B cell (primary cell): ENCODE measurements around the gene PUDP. TPM values are rescaled to one million over a fixed set of nuclear protein-coding genes. Genes with fewer than 3 reads are reported as not detected.

Experiments
- ATAC-seq: fragments of 200-7000 bp; cut with Tn5 transposase; one replicate; pipeline ENCODE4 v1.10.0; 2021; ENCODE audit warnings: low read depth, mild to moderate bottlenecking, moderate number of reproducible peaks, moderate library complexity
- CTCF ChIA-PET: fragments of 350-600 bp; sonication (Branson Sonifier 250); formaldehyde crosslinking; loops from one replicate; lab custom pipeline; 2021; ENCODE audit warnings: antibody characterized with exemption, inconsistent platforms; lab: Charles Lee
- POLR2A ChIA-PET: fragments of 350-600 bp; sonication (Branson Sonifier 250); formaldehyde crosslinking; loops from one replicate; lab custom pipeline; 2021; ENCODE audit warnings: antibody characterized with exemption; lab: Charles Lee
- DNase-seq: peaks from one replicate; pipeline ENCODE4 v3.0.0; 2013
- H2AFZ ChIP-seq: 2 replicates; pipeline ENCODE4 v1.6.1; 2012; ENCODE audit warnings: mild to moderate bottlenecking, low read depth, low read length; ENCODE audit not compliant: insufficient read depth, poor library complexity, severe bottlenecking
- H3K27ac ChIP-seq, 2 donors: 1 replicate in 1 of 2; 2 replicates in 1 of 2; pipeline ENCODE4 v1.5.1; 2012 to 2013; ENCODE audit warnings: low read length in 2 of 2, mild to moderate bottlenecking in 2 of 2, moderate library complexity in 1 of 2
- H3K27me3 ChIP-seq, 4 experiments: fragments of 200-600 bp in 1 of 4; sonication (generic) in 1 of 4; replicated peaks in 1 of 4; 1 replicate in 2 of 4; 2 replicates in 2 of 4; pipeline versions ENCODE4 v1.6.1 to v1.7.0; 2013 to 2016; ENCODE audit warnings: low read length in 3 of 4, mild to moderate bottlenecking in 2 of 4, mixed read lengths in 1 of 4, moderate library complexity in 1 of 4; ENCODE audit not compliant: insufficient read depth in 4 of 4, control insufficient read depth in 3 of 4; ENCODE audit errors: control extremely low read depth in 1 of 4
- H3K36me3 ChIP-seq, 2 experiments: replicated peaks in 1 of 2; 1 replicate in 1 of 2; 2 replicates in 1 of 2; pipeline versions ENCODE4 v1.6.1 to v1.7.1; 2013; ENCODE audit warnings: low read length in 1 of 2; ENCODE audit not compliant: insufficient read depth in 2 of 2, control insufficient read depth in 1 of 2; ENCODE audit errors: control extremely low read depth in 1 of 2, extremely low read depth in 1 of 2
- H3K4me1 ChIP-seq, 2 donors: fragments of 200-600 bp in 1 of 2; sonication (generic) in 1 of 2; 1 replicate in 1 of 2; 2 replicates in 1 of 2; pipeline versions ENCODE4 v1.5.1 to v1.6.1; 2013 to 2017; ENCODE audit warnings: low read length in 2 of 2; ENCODE audit not compliant: control insufficient read depth in 2 of 2, insufficient read depth in 2 of 2
- H3K4me2 ChIP-seq: replicated peaks from 2 replicates; pipeline ENCODE3; 2012; ENCODE audit warnings: mild to moderate bottlenecking, low read depth, low read length; ENCODE audit not compliant: poor library complexity, severe bottlenecking
- H3K4me3 ChIP-seq, 5 experiments: fragments of 200-600 bp in 1 of 5; sonication (generic) in 1 of 5; 1 replicate in 3 of 5; 2 replicates in 2 of 5; pipeline versions ENCODE4 v1.5.1 to v1.7.0; 2011 to 2016; ENCODE audit warnings: low read length in 4 of 5, mild to moderate bottlenecking in 4 of 5, low read depth in 2 of 5, control low read depth in 1 of 5, moderate library complexity in 1 of 5; ENCODE audit not compliant: insufficient read depth in 1 of 5; ENCODE audit errors: control extremely low read depth in 1 of 5, extremely low read depth in 1 of 5
- H3K79me2 ChIP-seq: fragments of 200-600 bp; sonication (generic); one replicate; pipeline ENCODE4 v1.6.0; 2016; ENCODE audit warnings: low read length; ENCODE audit not compliant: control insufficient read depth, insufficient read depth
- H3K9ac ChIP-seq: fragments of 200-600 bp; sonication (generic); 2 replicates; pipeline ENCODE4 v1.6.1; 2017; ENCODE audit warnings: mild to moderate bottlenecking, low read length, moderate library complexity
- H3K9me3 ChIP-seq, 3 donors: one replicate each; pipeline versions ENCODE4 v1.6.1 to v1.7.1; 2013; ENCODE audit warnings: low read length in 2 of 3; ENCODE audit not compliant: control insufficient read depth in 2 of 3, insufficient read depth in 1 of 3; ENCODE audit errors: control extremely low read depth in 1 of 3
- H4K20me1 ChIP-seq: 2 replicates; pipeline ENCODE4 v1.6.0; 2012; ENCODE audit warnings: mild to moderate bottlenecking, low read length; ENCODE audit not compliant: insufficient read depth, control insufficient read depth, poor library complexity, severe bottlenecking
- H3K27ac Mint-ChIP-seq: one replicate; pipeline ENCODE4 v1.8.0; 2021; ENCODE audit warnings: mixed read lengths
- H3K27me3 Mint-ChIP-seq: one replicate; pipeline ENCODE4 v1.8.0; 2021; ENCODE audit warnings: mixed read lengths
- H3K4me1 Mint-ChIP-seq: one replicate; pipeline ENCODE4 v1.8.0; 2021; ENCODE audit warnings: mixed read lengths
- H3K4me3 Mint-ChIP-seq: one replicate; pipeline ENCODE4 v1.8.0; 2021; ENCODE audit warnings: mixed read lengths
- H3K9me3 Mint-ChIP-seq: one replicate; pipeline ENCODE4 v1.8.0; 2022; ENCODE audit warnings: mixed read lengths; ENCODE audit not compliant: insufficient read depth
- CTCF ChIP-seq: fragments of 200-600 bp; IDR thresholded peaks from one replicate; pipeline ENCODE4 v1.8.0; 2022; ENCODE audit warnings: antibody characterized with exemption, mild to moderate bottlenecking
- EZH2 ChIP-seq: IDR thresholded peaks from 2 replicates; pipeline ENCODE4 v1.6.1; 2012; ENCODE audit warnings: borderline replicate concordance, low read depth, mild to moderate bottlenecking, moderate library complexity, low read length; ENCODE audit not compliant: insufficient read depth, poor library complexity, severe bottlenecking
- WGBS: methylation state at CpG from one replicate; pipeline ENCODE4 v1.1.5; 2013; ENCODE audit warnings: missing lambda C conversion rate; ENCODE audit not compliant: insufficient coverage; 5-methylcytosine and 5-hydroxymethylcytosine counted together
- intact Hi-C: fragments of 100-400 bp; cut with micrococcal nuclease; formaldehyde crosslinking; loops from one replicate; pipeline ENCODE4 v1.10.0; 2022
- polyA plus RNA-seq: library from polyadenylated mRNA; depleted of rRNA; stranded (reverse); fragments of >200 nt; gene quantifications from 2 replicates; pipeline ENCODE4 v1.2.3, GENCODE V29; 2012
- total RNA-seq, 2 donors: library from RNA; stranded (reverse); fragments of 120-200 nt in 1 of 2; gene quantifications; 1 replicate in 1 of 2; 2 replicates in 1 of 2; pipeline versions ENCODE4 v1.2.3 to v1.2.4, GENCODE V29; 2013 to 2022

Gene PUDP
- total and polyA plus RNA-seq, 2 donors (not counting 1 experiment from before 2014, with no cell fraction given) = 12.8 to 14.1 TPM

GRCh38 chrX:7062276-7062675 lies 85.7 kb downstream of the PUDP start:
- peaks cover 35% of the 10 kb centered on the region for H3K4me1 Mint-ChIP-seq
- ChIA-PET CTCF (no interaction called here), POLR2A (no interaction called here)
- H3K9me3 Mint-ChIP-seq = no peaks in the 10 kb centered on the region
- no peak for ATAC-seq
- no peaks in the 10 kb centered on the region for H3K27me3 Mint-ChIP-seq
- no peaks in the 10 kb centered on the region for H3K36me3 ChIP-seq
- H3K9me3 ChIP-seq = no peaks in the 10 kb centered on the region
- H3K9ac ChIP-seq = no peak overlapping the region
- peaks cover 24% of the 10 kb centered on the region for H3K79me2 ChIP-seq
- H3K27me3 ChIP-seq = no peaks in the 10 kb centered on the region
- H2AFZ ChIP-seq = no peak overlapping the region
- no peak overlapping the region for H3K4me2 ChIP-seq
- no peak overlapping the region for H3K27ac ChIP-seq
- intact Hi-C loops = no loop called here
- no peak overlapping the region for H3K4me3 ChIP-seq
- peaks cover 29 to 32% of the 10 kb centered on the region in 2 donors for H3K4me1 ChIP-seq
- no peak overlapping the region for H3K27ac Mint-ChIP-seq
- WGBS = 100% methylated on average over 1 of the region's 1 CpG
- H3K4me3 Mint-ChIP-seq = no peak overlapping the region
- TF ChIP-seq CTCF = no peak
- TF ChIP-seq EZH2 = no peak
- DNase-seq = no peak
- no peaks in the 10 kb centered on the region for H4K20me1 ChIP-seq

GRCh38 chrX:7061429-7061828 lies 86.5 kb downstream of the PUDP start:
- Histone ChIP-seq H3K4me3 (no peak overlapping the region), H3K4me1 (peaks cover 38 to 40% of the 10 kb centered on the region in 2 donors), H3K27ac (no peak overlapping the region), H2AFZ (no peak overlapping the region), H3K36me3 (no peaks in the 10 kb centered on the region), H3K9me3 (no peaks in the 10 kb centered on the region), H3K27me3 (no peaks in the 10 kb centered on the region), H3K4me2 (no peak overlapping the region), H4K20me1 (no peaks in the 10 kb centered on the region), H3K9ac (no peak overlapping the region), H3K79me2 (peaks cover 17% of the 10 kb centered on the region)
- no peak for DNase-seq
- Mint-ChIP-seq H3K4me1 (peaks cover 42% of the 10 kb centered on the region), H3K27me3 (no peaks in the 10 kb centered on the region), H3K4me3 (no peak overlapping the region), H3K27ac (no peak overlapping the region), H3K9me3 (no peaks in the 10 kb centered on the region)
- no CpG with 5 or more reads among the region's 2 CpGs for WGBS
- ChIA-PET POLR2A (no interaction called here), CTCF (no interaction called here)
- intact Hi-C loops = no loop called here
- ATAC-seq = no peak
- TF ChIP-seq EZH2 (no peak), CTCF (no peak)
